GM23338 (cell line): ENCODE measurements around the gene DLG4.

ENCODE experiments used
- CREB1 ChIP-seq: fragments of 250-450 bp; sonication (Bioruptor Pico); IDR thresholded peaks from 2 replicates; pipeline ENCODE4 v1.5.0; 2020; ENCODE audit warnings: low read depth, mild to moderate bottlenecking, moderate library complexity
- EZH2 ChIP-seq: fragments of 200-600 bp; sonication (generic); IDR thresholded peaks from one replicate; pipeline ENCODE4 v1.8.0; 2017; ENCODE audit warnings: antibody characterized with exemption, mild to moderate bottlenecking, low read depth; ENCODE audit not compliant: unreplicated experiment
- EZH2phosphoT487 ChIP-seq: fragments of 200-600 bp; sonication (generic); IDR thresholded peaks from one replicate; pipeline ENCODE4 v1.8.1; 2018; ENCODE audit warnings: antibody characterized with exemption; ENCODE audit not compliant: unreplicated experiment
- JUNB ChIP-seq: IDR thresholded peaks from one replicate; pipeline ENCODE4 v1.6.1; 2016; ENCODE audit warnings: antibody characterized with exemption; ENCODE audit not compliant: unreplicated experiment
- POLR2AphosphoS5 ChIP-seq: IDR thresholded peaks from 2 replicates; pipeline ENCODE4 v1.6.1; 2016; ENCODE audit warnings: antibody characterized with exemption, low read depth
- STAT1 ChIP-seq: IDR thresholded peaks from one replicate; pipeline ENCODE4 v1.6.1; 2016; ENCODE audit warnings: antibody characterized with exemption; ENCODE audit not compliant: unreplicated experiment
- TF ChIP-seq, protein P1 (sequence below), 2 experiments: fragments of 200-600 bp in 1 of 2; sonication (generic) in 1 of 2; conservative IDR thresholded peaks; 2 replicates each; pipeline versions ENCODE4 v1.5.1 to v1.6.1; 2016 to 2017; ENCODE audit warnings: antibody characterized with exemption in 2 of 2, low read depth in 2 of 2, mild to moderate bottlenecking in 2 of 2, moderate library complexity in 1 of 2
- TF ChIP-seq, protein P2 (sequence below): IDR thresholded peaks from 2 replicates; pipeline ENCODE4 v1.6.1; 2016; ENCODE audit warnings: antibody characterized with exemption
- TF ChIP-seq, protein P3 (sequence below): IDR thresholded peaks from one replicate; pipeline ENCODE4 v1.6.1; 2018; ENCODE audit warnings: antibody characterized with exemption; ENCODE audit not compliant: unreplicated experiment

DNA sequence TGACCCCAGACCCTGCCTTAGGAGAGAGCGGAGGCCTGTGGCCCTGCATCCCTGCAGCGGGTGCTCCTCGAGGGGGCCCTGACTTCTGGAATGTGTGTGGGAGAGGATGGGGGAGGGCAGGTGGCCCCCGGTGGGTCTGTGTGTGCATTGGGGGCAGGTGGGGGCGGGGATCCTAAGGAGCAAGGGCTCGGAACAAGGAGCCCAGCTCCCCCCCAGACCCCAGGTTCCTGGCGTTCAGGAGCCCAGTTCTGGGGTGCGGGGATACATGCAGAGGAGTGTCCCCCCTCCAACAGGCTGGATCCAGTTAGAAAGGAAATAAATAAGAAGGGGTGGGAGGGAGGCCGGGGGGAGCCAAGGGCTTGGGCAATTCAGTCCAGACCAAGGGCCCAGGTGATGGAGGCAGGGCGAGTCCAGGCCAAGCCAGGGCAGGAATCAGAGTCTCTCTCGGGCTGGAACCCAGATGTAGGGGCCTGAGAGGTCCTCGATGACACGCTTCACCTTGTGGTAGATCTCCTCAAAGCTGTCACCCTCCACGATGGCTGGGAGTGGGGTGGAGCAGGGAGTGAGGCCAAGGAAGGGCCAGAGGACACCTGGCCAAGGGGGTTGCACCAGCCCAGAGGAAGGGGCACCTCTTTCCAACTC, 29.2 kb downstream of the DLG4 start:
- TF ChIP-seq, protein P1, sequence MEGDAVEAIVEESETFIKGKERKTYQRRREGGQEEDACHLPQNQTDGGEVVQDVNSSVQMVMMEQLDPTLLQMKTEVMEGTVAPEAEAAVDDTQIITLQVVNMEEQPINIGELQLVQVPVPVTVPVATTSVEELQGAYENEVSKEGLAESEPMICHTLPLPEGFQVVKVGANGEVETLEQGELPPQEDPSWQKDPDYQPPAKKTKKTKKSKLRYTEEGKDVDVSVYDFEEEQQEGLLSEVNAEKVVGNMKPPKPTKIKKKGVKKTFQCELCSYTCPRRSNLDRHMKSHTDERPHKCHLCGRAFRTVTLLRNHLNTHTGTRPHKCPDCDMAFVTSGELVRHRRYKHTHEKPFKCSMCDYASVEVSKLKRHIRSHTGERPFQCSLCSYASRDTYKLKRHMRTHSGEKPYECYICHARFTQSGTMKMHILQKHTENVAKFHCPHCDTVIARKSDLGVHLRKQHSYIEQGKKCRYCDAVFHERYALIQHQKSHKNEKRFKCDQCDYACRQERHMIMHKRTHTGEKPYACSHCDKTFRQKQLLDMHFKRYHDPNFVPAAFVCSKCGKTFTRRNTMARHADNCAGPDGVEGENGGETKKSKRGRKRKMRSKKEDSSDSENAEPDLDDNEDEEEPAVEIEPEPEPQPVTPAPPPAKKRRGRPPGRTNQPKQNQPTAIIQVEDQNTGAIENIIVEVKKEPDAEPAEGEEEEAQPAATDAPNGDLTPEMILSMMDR (conservative IDR thresholded peaks at IDR 0.05; ENCODE audit: low read depth in 2 of 2), result no peak
- TF ChIP-seq EZH2 (no peak), JUNB (no peak), POLR2AphosphoS5 (no peak), CREB1 (no peak), EZH2phosphoT487 (no peak), STAT1 (no peak)
- TF ChIP-seq, protein P2, sequence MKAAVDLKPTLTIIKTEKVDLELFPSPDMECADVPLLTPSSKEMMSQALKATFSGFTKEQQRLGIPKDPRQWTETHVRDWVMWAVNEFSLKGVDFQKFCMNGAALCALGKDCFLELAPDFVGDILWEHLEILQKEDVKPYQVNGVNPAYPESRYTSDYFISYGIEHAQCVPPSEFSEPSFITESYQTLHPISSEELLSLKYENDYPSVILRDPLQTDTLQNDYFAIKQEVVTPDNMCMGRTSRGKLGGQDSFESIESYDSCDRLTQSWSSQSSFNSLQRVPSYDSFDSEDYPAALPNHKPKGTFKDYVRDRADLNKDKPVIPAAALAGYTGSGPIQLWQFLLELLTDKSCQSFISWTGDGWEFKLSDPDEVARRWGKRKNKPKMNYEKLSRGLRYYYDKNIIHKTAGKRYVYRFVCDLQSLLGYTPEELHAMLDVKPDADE, result no peak
- TF ChIP-seq, protein P3, sequence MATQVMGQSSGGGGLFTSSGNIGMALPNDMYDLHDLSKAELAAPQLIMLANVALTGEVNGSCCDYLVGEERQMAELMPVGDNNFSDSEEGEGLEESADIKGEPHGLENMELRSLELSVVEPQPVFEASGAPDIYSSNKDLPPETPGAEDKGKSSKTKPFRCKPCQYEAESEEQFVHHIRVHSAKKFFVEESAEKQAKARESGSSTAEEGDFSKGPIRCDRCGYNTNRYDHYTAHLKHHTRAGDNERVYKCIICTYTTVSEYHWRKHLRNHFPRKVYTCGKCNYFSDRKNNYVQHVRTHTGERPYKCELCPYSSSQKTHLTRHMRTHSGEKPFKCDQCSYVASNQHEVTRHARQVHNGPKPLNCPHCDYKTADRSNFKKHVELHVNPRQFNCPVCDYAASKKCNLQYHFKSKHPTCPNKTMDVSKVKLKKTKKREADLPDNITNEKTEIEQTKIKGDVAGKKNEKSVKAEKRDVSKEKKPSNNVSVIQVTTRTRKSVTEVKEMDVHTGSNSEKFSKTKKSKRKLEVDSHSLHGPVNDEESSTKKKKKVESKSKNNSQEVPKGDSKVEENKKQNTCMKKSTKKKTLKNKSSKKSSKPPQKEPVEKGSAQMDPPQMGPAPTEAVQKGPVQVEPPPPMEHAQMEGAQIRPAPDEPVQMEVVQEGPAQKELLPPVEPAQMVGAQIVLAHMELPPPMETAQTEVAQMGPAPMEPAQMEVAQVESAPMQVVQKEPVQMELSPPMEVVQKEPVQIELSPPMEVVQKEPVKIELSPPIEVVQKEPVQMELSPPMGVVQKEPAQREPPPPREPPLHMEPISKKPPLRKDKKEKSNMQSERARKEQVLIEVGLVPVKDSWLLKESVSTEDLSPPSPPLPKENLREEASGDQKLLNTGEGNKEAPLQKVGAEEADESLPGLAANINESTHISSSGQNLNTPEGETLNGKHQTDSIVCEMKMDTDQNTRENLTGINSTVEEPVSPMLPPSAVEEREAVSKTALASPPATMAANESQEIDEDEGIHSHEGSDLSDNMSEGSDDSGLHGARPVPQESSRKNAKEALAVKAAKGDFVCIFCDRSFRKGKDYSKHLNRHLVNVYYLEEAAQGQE, result no peak
